Activated CD8-positive, alpha-beta memory T cell treated with anti-CD3 and anti-CD28 coated beads for 1 hour (primary cell): ENCODE measurements around the gene HELT.
A peak's percentile ranks its signal among the peaks of the same experiment; 100 is the strongest.
"Not testable (repeated sequence)": the region's sequence is repeated elsewhere in the genome, so short reads cannot be mapped to it uniquely, and the experiment has no call there.

ENCODE experiments used
- DNase-seq, 2 donors: peaks; one replicate each; pipeline ENCODE4 v3.0.0-alpha.2; 2020; ENCODE audit warnings: low read depth in 1 of 2; ENCODE audit errors: extremely low read depth in 1 of 2

Gene HELT, protein sequence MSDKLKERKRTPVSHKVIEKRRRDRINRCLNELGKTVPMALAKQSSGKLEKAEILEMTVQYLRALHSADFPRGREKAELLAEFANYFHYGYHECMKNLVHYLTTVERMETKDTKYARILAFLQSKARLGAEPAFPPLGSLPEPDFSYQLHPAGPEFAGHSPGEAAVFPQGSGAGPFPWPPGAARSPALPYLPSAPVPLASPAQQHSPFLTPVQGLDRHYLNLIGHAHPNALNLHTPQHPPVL

DNA sequence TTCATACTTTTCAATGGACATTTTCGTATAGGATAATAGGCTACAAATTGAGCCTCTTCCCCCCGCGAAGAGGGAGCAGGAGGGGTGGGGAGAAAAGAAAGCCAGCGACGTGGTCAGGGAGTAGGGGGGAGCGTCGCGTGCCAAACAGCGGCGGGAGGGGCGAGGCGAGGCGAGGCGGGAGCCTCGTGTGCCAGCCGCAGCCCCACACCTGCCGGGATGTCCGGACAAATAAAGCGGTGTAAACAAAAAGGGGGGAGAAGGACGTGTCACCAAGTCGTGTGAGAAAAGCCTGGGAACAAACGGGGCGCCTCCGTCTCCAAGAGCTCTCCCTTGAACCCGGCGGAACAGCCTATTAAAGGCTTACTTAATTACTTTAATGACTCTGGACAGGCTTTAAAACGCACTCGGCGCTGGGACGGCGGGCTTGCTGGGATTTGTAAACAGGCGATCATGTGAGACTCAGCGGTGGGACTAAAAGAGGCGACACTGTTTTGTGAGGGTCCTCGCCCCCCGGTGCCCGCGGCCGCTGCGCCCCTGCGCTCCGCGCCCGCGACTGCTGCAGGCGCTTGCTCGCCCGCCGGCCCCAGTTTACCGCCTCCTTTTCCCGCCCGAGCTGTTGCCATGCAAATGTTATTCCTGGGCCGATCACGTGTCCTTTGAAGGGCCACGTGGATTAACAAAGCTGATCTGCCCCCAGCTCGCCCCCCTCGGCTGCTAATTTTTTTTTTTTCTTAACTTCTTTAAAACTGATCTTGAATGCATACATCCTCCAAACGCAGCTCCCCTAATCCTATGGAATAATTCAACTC, at the start of gene HELT:
HELT (plus strand) TSS at position 527 of the 809 bp plus-strand sequence. CDS start 439 bp downstream, outside the sequence.
- no peak for DNase-seq

DNA sequence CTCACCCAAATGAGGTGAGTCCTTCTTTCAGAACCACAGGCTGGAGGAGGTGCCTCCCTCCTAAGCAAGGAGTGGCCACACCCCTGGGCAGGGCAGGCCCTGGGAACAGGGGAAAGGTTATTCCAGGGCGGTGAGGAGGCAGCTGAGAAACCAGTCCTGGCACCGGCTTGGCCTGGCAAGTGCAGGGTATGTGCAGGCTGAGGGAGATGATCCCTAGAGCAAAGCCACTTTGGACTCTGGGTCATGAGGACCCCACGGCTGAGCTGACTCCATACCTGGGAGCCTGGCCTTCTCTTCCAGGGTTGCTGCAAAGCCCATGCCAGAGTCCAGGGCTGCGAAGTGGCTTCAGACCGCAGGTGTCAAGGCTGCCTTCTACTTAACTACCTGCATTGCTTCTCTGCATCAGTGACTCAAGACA, 49.5 kb upstream of the HELT start:
- DNase-seq = no peak

GRCh38 chr4:184969610-184970009, 48.7 kb upstream of the HELT start:
- DNase-seq = no peak

DNA sequence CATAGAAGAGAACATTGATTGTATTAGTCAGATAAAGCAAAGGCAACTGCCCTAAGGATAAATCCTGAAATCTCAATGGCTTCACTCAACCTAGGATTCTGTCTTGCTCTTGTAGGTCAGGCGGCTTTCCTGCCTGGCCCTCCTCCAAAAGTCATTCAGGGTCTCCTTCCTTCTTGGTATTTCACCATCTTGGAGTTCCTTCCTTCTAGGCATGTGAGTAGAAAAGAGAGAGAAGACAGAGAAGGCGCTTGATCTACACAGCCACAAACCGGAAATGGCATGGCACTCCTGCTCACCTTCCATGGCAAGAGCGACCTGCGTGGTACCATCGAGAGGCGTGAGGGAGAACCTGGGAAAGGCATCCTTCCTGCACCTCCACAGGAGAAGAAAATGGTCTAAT, 45.3 kb upstream of the HELT start:
- DNase-seq = no peak

DNA sequence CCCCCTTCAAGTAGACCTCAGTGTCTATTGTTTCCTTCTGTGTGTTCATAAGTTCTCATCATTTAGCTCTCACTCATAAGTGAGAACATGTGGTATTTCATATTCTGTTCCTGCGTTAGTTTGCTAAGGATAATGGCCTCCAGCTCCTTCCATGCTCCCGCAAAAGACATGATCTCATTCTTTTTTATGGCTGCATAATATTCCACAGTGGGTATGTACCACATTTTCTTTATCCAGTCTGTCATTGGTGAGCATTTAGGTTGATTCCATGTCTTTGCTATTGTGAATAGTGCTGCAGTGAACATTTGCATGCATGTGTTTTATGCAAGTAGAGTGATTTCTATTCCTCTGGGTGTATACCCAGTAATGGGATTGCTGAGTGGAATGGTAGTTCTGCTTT, 41.9 kb upstream of the HELT start:
- DNase-seq = not testable (repeated sequence)

DNA sequence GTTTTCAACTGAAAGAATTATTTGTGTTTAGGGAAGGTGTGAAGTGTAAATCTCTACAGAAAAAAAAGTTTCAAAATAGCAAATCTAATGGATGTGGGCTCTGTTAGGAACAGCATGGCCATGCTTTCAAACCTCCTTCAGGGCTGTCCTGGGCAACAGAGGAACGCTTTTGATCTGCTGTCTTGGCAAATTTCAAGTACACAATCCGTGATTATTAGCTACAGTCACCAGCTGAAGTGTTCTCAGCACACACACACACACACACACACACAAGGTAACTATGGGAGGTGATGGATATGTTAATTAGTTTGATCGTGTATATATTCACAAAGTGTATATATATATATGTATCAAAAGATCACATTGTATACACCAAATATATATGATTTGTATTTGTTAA, 40.5 kb upstream of the HELT start:
- no peak for DNase-seq

DNA sequence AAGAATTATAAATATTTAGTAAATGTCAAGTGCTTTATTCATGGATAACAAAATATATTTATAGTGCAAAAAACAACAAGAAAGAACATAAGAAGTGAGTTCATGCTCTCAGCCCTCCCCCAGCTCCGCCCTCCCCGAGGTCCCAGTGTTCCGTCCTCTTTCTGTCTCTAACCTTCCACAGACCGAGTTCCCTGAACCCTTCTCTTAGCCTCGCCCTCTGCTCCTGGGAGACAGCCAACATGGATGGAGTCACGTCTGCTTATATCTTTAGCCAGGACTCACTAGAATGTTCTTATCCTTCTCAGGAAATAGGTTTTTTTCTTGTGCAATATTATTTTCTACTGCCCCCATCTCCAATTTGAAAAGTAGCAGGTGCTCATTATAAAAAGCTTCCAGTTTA, 40.1 kb upstream of the HELT start:
- DNase-seq = no peak

DNA sequence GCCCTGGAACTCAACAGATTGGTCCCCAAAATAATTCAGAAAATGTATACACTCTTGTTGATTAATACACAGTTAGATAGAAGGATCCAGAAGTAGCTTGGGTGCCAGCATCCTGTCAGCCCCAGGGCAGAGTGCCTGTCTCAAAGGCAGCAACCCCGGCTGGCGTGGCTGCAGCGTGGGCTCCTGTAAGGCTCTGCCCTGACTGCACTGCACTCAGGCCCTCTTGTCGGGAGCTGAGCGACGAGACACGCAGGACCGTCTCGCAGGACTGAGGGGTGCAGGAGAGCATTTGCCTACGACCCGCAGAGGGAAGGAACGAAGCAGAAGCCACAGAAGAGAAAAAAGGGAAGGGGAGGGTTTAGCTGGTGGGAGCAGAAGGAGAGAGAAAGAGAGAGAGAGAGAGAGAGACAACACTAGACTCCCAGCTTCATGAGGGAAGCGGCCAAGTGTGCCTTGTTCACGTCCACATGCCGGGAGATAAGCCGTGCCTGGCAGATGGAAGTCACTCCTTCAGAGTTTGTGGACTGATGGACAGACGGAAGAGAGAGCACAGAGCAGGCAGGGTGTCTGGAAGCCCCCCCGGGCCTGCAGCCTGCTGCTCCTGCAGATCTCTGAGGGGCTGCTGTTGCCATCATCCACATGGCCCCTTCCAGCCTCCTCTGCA, 38.7 kb upstream of the HELT start:
- no peak for DNase-seq

GRCh38 chr4:184980261-184980660, 38.0 kb upstream of the HELT start:
- DNase-seq = no peak

DNA sequence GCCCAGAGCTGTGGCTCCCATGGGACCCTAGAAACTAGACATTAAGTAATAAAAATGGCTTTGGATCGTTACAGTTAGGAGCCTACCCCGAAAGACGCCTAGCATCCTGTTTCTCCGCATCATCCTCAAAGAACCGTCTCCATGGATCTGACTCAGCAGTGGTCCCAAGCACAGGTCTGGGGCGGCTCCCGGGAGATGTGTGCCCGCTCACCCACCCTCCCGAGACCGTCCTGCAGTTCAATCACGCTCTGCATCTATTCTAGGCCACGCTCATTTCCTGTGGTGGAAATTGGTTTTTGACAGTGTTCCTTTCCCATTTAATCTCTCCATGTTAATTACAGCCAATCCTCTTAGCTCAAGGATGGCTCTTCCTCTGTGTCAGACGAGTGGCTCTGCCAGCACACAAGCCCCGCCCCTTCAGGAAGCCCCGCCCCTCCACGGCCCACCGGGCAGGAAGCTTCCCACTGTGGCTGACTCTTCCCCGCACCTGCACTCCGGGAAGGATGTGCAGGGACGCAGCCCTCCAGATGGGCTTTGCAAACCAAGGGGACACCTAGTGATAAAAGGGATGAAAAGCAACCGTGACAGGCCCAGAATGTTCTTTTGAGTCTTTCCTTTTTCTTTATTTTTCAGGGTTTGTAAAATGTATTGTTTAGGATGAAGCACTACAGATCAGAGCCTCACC, 34.5 kb upstream of the HELT start:
- DNase-seq = peak in 1 of 2 donors; percentile 39

- DNase-seq = no peak
Measured at GRCh38 chr4:184987493-184988031, 30.7 kb upstream of the HELT start.

GRCh38 chr4:184988611-184989010, 29.7 kb upstream of the HELT start:
- no peak for DNase-seq

DNA sequence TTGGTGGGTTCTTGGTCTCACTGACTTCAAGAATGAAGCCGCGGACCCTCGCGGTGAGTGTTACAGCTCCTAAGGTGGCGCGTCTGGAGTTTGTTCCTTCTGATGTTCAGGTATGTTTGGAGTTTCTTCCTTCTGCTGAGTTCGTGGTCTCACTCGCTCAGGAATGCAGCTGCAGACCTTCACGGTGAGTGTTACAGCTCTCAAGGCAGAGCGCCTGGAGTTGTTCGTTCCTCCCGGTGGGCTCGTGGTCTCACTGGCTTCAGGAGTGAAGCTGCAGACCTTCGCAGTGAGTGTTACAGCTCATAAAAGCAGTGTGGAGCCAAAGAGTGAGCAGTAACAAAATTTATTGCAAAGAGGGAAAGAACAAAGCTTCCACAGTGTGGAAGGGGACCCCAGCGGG, 29.0 kb upstream of the HELT start:
- not testable (repeated sequence) for DNase-seq

- not testable (repeated sequence) for DNase-seq
Measured at GRCh38 chr4:184990131-184990530, 28.2 kb upstream of the HELT start.

- no peak for DNase-seq
Measured at GRCh38 chr4:184991860-184992259, 26.4 kb upstream of the HELT start.

GRCh38 chr4:184992422-184992821, 25.9 kb upstream of the HELT start:
- DNase-seq = no peak

GRCh38 chr4:184993247-184993646, 25.0 kb upstream of the HELT start:
- no peak for DNase-seq

GRCh38 chr4:184994010-184994622, 24.2 kb upstream of the HELT start:
- no peak for DNase-seq

GRCh38 chr4:184994623-184995010, 23.7 kb upstream of the HELT start:
- DNase-seq = no peak

GRCh38 chr4:184997656-184998055, 20.6 kb upstream of the HELT start:
- DNase-seq = not testable (repeated sequence)

GRCh38 chr4:185002784-185003183, 15.5 kb upstream of the HELT start:
- DNase-seq = no peak
